Smooth muscle cell (in vitro differentiated cells): Measurements from ENCODE around the gene SRSF3. TPM values are rescaled to one million over a fixed set of nuclear protein-coding genes. Genes with fewer than 3 reads are reported as not detected.

Source experiments
- DNase-seq: peaks from one replicate; lab custom pipeline; 2025; ENCODE audit not compliant: unreplicated experiment; lab: John Stamatoyannopoulos, UW
- H2AFZ ChIP-seq: fragments of 200-600 bp; sonication (generic); 2 replicates; pipeline ENCODE4 v1.6.0; 2016; ENCODE audit warnings: antibody characterized with exemption, low read depth, mild to moderate bottlenecking
- H3F3A ChIP-seq: fragments of 200-600 bp; sonication (generic); 2 replicates; pipeline ENCODE4 v1.6.0; 2017; ENCODE audit warnings: antibody characterized with exemption, low read depth
- H3K27ac ChIP-seq: fragments of 200-600 bp; sonication (generic); 2 replicates; pipeline ENCODE4 v1.5.1; 2016; ENCODE audit warnings: low read depth, mild to moderate bottlenecking
- H3K27me3 ChIP-seq: fragments of 200-600 bp; sonication (generic); 2 replicates; pipeline ENCODE4 v1.6.1; 2016; ENCODE audit warnings: low read depth, mild to moderate bottlenecking
- H3K36me3 ChIP-seq: fragments of 200-600 bp; sonication (generic); 2 replicates; pipeline ENCODE4 v1.5.1; 2016; ENCODE audit warnings: low read depth
- H3K4me1 ChIP-seq: fragments of 200-600 bp; sonication (generic); 2 replicates; pipeline ENCODE4 v1.5.1; 2016; ENCODE audit warnings: low read depth
- H3K4me2 ChIP-seq: fragments of 200-600 bp; sonication (generic); 2 replicates; pipeline ENCODE4 v1.6.0; 2016; ENCODE audit warnings: mild to moderate bottlenecking
- H3K4me3 ChIP-seq: fragments of 200-600 bp; sonication (generic); 2 replicates; pipeline ENCODE4 v1.5.1; 2016; ENCODE audit warnings: mild to moderate bottlenecking
- H3K79me2 ChIP-seq: fragments of 200-600 bp; sonication (generic); 2 replicates; pipeline ENCODE4 v1.6.0; 2016; ENCODE audit warnings: low read depth, mild to moderate bottlenecking
- H3K9ac ChIP-seq: fragments of 200-600 bp; sonication (generic); 2 replicates; pipeline ENCODE4 v1.6.0; 2016; ENCODE audit warnings: low read depth
- H3K9me3 ChIP-seq: fragments of 200-600 bp; sonication (generic); replicated peaks from 2 replicates; pipeline ENCODE4 v1.5.1; 2016; ENCODE audit warnings: low read depth
- H4K20me1 ChIP-seq: fragments of 200-600 bp; sonication (generic); 2 replicates; pipeline ENCODE4 v1.6.0; 2016; ENCODE audit warnings: low read depth
- WGBS: methylation state at CpG from one replicate; pipeline ENCODE4 v1.1.7; 2016; ENCODE audit warnings: low lambda C conversion rate; 5-methylcytosine and 5-hydroxymethylcytosine counted together
- polyA plus RNA-seq: library from polyadenylated mRNA; unstranded; fragments of >200 nt; fragmentation: Nextera tagmentation; extraction: Ambion mirVana; gene quantifications from 2 replicates; pipeline ENCODE4 v1.2.1, GENCODE V29; 2016
- total RNA-seq: library from RNA; depleted of rRNA; stranded (reverse); fragments of >200 nt; gene quantifications from 2 replicates; pipeline ENCODE4 v1.2.3, GENCODE V29; 2014
- TF ChIP-seq, protein P1 (sequence below): fragments of 200-600 bp; sonication (generic); IDR thresholded peaks from 2 replicates; pipeline ENCODE4 v1.5.1; 2017; ENCODE audit warnings: borderline replicate concordance, mild to moderate bottlenecking, antibody characterized with exemption; ENCODE audit not compliant: insufficient read depth, poor library complexity, severe bottlenecking

SRSF3 gene
- total and polyA plus RNA-seq, 2 experiments from 2014 or later = 158 to 179 TPM

GRCh38 chr6:36638579-36638978 lies 44.4 kb downstream of the SRSF3 start:
- Histone ChIP-seq H2AFZ (no peak overlapping the region), H3K27me3 (no peaks in the 10 kb centered on the region), H4K20me1 (no peaks in the 10 kb centered on the region), H3K9me3 (no peaks in the 10 kb centered on the region), H3K36me3 (no peaks in the 10 kb centered on the region), H3K79me2 (no peaks in the 10 kb centered on the region), H3K4me1 (peaks cover 7% of the 10 kb centered on the region), H3K4me2 (no peak overlapping the region), H3K4me3 (no peak overlapping the region), H3K27ac (no peak overlapping the region), H3K9ac (no peak overlapping the region), H3F3A (peaks cover 7% of the 10 kb centered on the region)
- WGBS = 90% methylated on average over 3 of the region's 3 CpGs
- TF ChIP-seq, protein P1, sequence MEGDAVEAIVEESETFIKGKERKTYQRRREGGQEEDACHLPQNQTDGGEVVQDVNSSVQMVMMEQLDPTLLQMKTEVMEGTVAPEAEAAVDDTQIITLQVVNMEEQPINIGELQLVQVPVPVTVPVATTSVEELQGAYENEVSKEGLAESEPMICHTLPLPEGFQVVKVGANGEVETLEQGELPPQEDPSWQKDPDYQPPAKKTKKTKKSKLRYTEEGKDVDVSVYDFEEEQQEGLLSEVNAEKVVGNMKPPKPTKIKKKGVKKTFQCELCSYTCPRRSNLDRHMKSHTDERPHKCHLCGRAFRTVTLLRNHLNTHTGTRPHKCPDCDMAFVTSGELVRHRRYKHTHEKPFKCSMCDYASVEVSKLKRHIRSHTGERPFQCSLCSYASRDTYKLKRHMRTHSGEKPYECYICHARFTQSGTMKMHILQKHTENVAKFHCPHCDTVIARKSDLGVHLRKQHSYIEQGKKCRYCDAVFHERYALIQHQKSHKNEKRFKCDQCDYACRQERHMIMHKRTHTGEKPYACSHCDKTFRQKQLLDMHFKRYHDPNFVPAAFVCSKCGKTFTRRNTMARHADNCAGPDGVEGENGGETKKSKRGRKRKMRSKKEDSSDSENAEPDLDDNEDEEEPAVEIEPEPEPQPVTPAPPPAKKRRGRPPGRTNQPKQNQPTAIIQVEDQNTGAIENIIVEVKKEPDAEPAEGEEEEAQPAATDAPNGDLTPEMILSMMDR = no peak
- DNase-seq = no peak

DNA sequence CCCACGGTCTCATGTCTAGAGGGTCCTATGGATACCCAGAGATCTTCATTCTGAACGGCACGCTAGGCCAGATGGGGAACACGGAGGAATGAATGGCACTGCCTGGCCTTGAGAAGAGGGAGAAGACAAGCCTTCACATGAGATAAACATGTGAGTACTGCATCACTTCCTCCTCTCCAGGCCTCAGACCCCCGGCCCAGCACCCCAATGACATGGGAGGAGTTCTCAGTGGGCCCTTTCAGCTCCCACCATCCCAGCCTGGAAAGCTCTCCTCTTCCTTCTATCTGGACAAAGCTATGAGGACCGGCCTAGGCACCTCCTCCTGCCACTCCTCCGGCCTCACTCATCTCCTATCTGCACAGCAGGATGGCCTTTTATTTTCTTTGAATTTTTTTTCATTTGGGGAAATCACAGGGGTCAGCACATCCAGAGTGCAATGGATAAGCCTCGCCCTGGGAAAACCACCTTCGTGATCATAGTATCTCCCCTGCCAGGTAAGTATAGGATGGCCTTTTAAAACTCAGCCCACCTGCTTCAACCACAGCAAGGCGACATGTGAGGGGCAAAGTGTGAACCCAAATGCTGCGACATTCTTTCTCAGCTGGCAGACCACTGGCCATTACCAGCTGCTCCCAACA lies 45.1 kb downstream of the SRSF3 start:
- TF ChIP-seq, protein P1 = no peak
- peaks cover 9% of the 10 kb centered on the region for H3K4me1 ChIP-seq
- H3K9me3 ChIP-seq = no peaks in the 10 kb centered on the region
- H3K27me3 ChIP-seq = no peaks in the 10 kb centered on the region
- H3K36me3 ChIP-seq = no peaks in the 10 kb centered on the region
- WGBS = 96% methylated on average over 11 of the region's 11 CpGs
- peaks cover 4% of the 10 kb centered on the region for H3F3A ChIP-seq
- H3K4me2 ChIP-seq = no peak overlapping the region
- no peak overlapping the region for H3K9ac ChIP-seq
- no peak overlapping the region for H3K4me3 ChIP-seq
- DNase-seq = no peak
- no peaks in the 10 kb centered on the region for H4K20me1 ChIP-seq
- no peaks in the 10 kb centered on the region for H3K79me2 ChIP-seq
- no peak overlapping the region for H3K27ac ChIP-seq
- no peak overlapping the region for H2AFZ ChIP-seq

GRCh38 chr6:36641543-36641942 lies 47.4 kb downstream of the SRSF3 start:
- TF ChIP-seq, protein P1 = no peak
- no peaks in the 10 kb centered on the region for H3K9me3 ChIP-seq
- no peaks in the 10 kb centered on the region for H3K36me3 ChIP-seq
- no peak overlapping the region for H2AFZ ChIP-seq
- H3K79me2 ChIP-seq = no peaks in the 10 kb centered on the region
- no peaks in the 10 kb centered on the region for H3K27me3 ChIP-seq
- H4K20me1 ChIP-seq = no peaks in the 10 kb centered on the region
- 90% methylated on average over 3 of the region's 3 CpGs for WGBS
- no peaks in the 10 kb centered on the region for H3F3A ChIP-seq
- H3K4me3 ChIP-seq = no peak overlapping the region
- H3K27ac ChIP-seq = no peak overlapping the region
- no peak overlapping the region for H3K4me2 ChIP-seq
- H3K4me1 ChIP-seq = peaks cover 3% of the 10 kb centered on the region
- no peak for DNase-seq
- H3K9ac ChIP-seq = no peak overlapping the region
